Skeletal muscle tissue (tissue), 4 donors: ENCODE measurements around the gene HAND1. TPM values are rescaled to one million over a fixed set of nuclear protein-coding genes. Genes with fewer than 3 reads are reported as not detected.

Source experiments
- H3K27ac ChIP-seq: one replicate; pipeline ENCODE4 v1.7.0; 2013; ENCODE audit warnings: mild to moderate bottlenecking, low read depth, low read length, inconsistent platforms
- H3K27me3 ChIP-seq, 3 donors: one replicate each; pipeline ENCODE4 v1.7.0; 2013; ENCODE audit warnings: low read length in 3 of 3; ENCODE audit not compliant: control insufficient read depth in 3 of 3, insufficient read depth in 3 of 3
- H3K36me3 ChIP-seq, 3 donors: one replicate each; pipeline ENCODE4 v1.7.0; 2013; ENCODE audit warnings: low read length in 3 of 3; ENCODE audit not compliant: control insufficient read depth in 3 of 3, insufficient read depth in 3 of 3
- H3K4me1 ChIP-seq, 3 donors: one replicate each; pipeline ENCODE4 v1.7.0; 2013; ENCODE audit warnings: low read length in 3 of 3, mild to moderate bottlenecking in 3 of 3; ENCODE audit not compliant: control insufficient read depth in 3 of 3, insufficient read depth in 3 of 3
- H3K4me3 ChIP-seq, 3 donors: one replicate each; pipeline ENCODE4 v1.7.0; 2013; ENCODE audit warnings: low read length in 3 of 3
- H3K9ac ChIP-seq, 3 donors: one replicate each; pipeline ENCODE4 v1.7.0; 2013; ENCODE audit warnings: low read length in 3 of 3, mild to moderate bottlenecking in 3 of 3, moderate library complexity in 2 of 3, low read depth in 1 of 3
- H3K9me3 ChIP-seq, 3 donors: one replicate each; pipeline ENCODE4 v1.7.0; 2013; ENCODE audit warnings: low read length in 3 of 3; ENCODE audit not compliant: control insufficient read depth in 3 of 3
- total RNA-seq: library from RNA; depleted of rRNA; stranded (reverse); fragments of >200 nt; gene quantifications from one replicate; pipeline ENCODE4 v1.2.3, GENCODE V29; 2014
- donor health status: Osteomylitis.

The HAND1 gene
- total RNA-seq: not detected

DNA sequence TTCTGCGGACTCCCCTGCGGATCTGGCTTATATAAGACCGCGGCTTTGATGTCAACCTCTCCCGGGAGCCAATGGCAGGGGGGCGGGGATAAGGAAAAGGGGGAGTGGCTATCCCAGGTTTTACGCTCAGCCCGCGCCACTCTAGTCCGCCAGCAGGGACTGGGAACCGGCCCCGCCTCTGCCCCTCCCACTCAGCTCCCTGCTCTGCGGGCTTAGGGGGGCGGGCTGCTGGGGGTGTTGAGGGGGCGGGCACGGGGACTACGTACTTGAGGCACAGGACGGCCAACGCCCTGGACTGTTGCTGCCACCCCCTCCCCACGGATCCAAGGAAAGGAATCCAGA is at the start of gene HAND1:
HAND1 (minus strand) TSS at position 4 of the 342 bp plus-strand sequence. CDS start 219 bp downstream, outside the sequence.
- H3K27ac ChIP-seq: no peak within 1 kb of the TSS

DNA sequence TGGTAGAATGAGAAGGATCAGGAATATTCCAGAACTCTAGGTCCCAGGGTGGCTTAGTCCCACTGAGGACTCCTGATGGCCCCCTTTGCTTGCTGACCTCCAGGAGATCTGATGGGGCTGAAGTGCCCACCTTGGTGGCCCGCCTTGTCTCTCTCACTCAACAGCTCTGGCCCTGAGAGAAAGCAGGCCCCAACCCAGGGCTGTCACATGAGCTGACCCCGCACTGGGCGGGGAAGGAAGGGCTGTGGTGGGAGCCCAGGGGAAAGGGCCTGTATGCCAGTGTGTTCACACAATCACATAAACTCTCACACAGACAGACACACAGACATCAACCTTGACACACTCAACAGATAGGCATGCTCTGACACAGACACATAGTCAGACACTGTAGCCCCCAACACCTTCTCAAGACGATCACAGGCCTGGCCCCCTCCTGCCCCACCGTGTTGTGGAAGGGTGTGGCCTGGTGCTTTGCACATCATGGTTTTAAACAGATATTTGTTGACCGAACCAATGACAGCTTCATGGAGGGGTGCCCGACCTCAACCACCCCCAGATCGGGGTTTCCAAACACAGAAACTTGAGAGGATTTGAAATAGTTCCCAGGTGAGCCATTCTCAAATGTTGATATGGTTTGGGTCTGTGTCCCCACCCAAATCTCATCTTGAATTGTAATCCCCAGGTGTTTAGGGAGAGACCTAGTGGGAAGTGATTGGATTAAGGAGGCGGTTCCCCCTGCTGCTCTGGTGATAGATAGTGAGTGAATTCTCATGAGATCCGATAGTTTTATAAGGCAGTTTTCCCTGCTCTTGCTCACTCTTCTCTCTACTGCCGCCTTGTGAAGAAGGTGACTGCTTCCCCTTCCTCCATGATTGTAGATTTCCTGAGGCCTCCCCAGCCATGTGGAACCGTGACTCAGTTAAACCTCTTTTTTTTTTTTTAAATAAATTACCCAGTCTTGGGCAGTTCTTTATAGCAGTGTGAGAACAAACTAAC is 48.5 kb upstream of the HAND1 start:
- Histone ChIP-seq H3K9ac (no peak overlapping the region), H3K4me1 (peaks cover 10 to 16% (median 13%) of the 10 kb centered on the region in 3 donors), H3K27ac (no peak overlapping the region), H3K4me3 (no peak overlapping the region), H3K9me3 (no peaks in the 10 kb centered on the region), H3K36me3 (no peaks in the 10 kb centered on the region), H3K27me3 (peaks cover 0 to 4% (median 4%) of the 10 kb centered on the region in 3 donors)

More for the DNA sequence above, at the start of gene HAND1:
- Histone ChIP-seq H3K4me3 (peak within 1 kb of the TSS; percentile 46 to 61 (median 60)), H3K4me1 (peaks cover 37 to 62% (median 53%) of the 10 kb centered on the region in 3 donors), H3K9ac (peak within 1 kb of the TSS in 1 of 3 donors; percentile 40), H3K36me3 (no peaks in the 10 kb centered on the region), H3K9me3 (no peaks in the 10 kb centered on the region), H3K27me3 (peaks cover 98 to 99% (median 98%) of the 10 kb centered on the region in 3 donors)

GRCh38 chr5:154524859-154525258 is 46.8 kb upstream of the HAND1 start:
- Histone ChIP-seq H3K27ac (no peak overlapping the region), H3K4me3 (no peak overlapping the region), H3K4me1 (peaks cover 10 to 16% (median 13%) of the 10 kb centered on the region in 3 donors), H3K36me3 (no peaks in the 10 kb centered on the region), H3K9me3 (no peaks in the 10 kb centered on the region), H3K9ac (no peak overlapping the region), H3K27me3 (peaks cover 8 to 12% (median 10%) of the 10 kb centered on the region in 3 donors)

GRCh38 chr5:154524181-154524580 is 46.2 kb upstream of the HAND1 start:
- no peak overlapping the region for H3K9ac ChIP-seq
- peak overlapping the region; percentile 19 for H3K27ac ChIP-seq
- no peaks in the 10 kb centered on the region for H3K36me3 ChIP-seq
- no peaks in the 10 kb centered on the region for H3K9me3 ChIP-seq
- H3K27me3 ChIP-seq: peaks cover 12 to 16% (median 13%) of the 10 kb centered on the region in 3 donors
- peaks cover 10 to 16% (median 13%) of the 10 kb centered on the region in 3 donors for H3K4me1 ChIP-seq
- no peak overlapping the region for H3K4me3 ChIP-seq

DNA sequence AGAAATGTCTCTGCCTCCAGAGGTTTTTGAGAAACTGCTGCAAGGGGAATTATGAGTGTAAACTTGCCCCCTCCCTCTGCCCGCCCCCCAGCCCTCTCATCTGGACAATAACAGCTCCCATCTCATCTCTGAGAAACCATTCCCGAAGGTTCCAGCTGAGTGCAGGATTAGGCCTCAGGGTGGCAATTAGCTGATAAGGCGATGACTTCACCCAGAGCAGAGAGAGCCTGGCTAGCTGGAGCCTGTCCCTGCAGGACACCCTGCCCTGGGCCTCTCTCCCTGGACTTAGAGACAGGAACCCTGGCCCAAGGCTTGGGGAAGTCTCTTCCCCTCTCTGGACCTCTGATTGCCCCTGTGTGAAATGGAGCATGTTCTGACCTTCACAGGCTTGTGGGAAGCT is 45.7 kb upstream of the HAND1 start:
- H3K9me3 ChIP-seq: no peaks in the 10 kb centered on the region
- no peak overlapping the region for H3K9ac ChIP-seq
- H3K4me3 ChIP-seq: no peak overlapping the region
- H3K4me1 ChIP-seq: peaks cover 10 to 16% (median 13%) of the 10 kb centered on the region in 3 donors
- no peaks in the 10 kb centered on the region for H3K36me3 ChIP-seq
- peak overlapping the region; percentile 19 for H3K27ac ChIP-seq
- peaks cover 12 to 17% (median 15%) of the 10 kb centered on the region in 3 donors for H3K27me3 ChIP-seq

- Histone ChIP-seq H3K9ac (no peak overlapping the region), H3K9me3 (no peaks in the 10 kb centered on the region), H3K4me3 (no peak overlapping the region), H3K36me3 (no peaks in the 10 kb centered on the region), H3K27ac (peak overlapping the region; percentile 19), H3K4me1 (peaks cover 10 to 16% (median 13%) of the 10 kb centered on the region in 3 donors), H3K27me3 (peaks cover 12 to 17% (median 17%) of the 10 kb centered on the region in 3 donors)
Measured at GRCh38 chr5:154523104-154523503, 45.1 kb upstream of the HAND1 start.

DNA sequence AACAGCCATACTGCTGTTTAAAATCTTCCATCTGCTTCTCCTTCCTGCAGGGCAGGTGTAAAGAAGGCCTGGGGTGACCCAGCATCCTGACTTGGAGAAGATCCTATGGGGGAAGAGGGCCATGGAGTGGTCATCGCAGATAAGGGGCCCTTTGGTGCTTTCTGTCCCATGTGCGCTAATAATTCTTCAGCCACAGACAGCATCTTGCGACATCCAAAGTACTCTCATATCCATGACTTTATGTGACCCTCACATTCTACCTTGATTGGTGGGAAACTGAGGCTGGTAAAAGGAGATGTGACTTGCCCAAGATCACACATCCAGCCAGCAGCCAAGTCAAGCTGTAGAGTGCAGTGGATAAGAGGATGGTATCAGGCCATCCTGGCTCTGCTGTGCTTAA is 44.3 kb upstream of the HAND1 start:
- Histone ChIP-seq H3K4me3 (no peak overlapping the region), H3K36me3 (no peaks in the 10 kb centered on the region), H3K27ac (no peak overlapping the region), H3K4me1 (peaks cover 10 to 16% (median 13%) of the 10 kb centered on the region in 3 donors), H3K9me3 (no peaks in the 10 kb centered on the region), H3K9ac (no peak overlapping the region), H3K27me3 (peaks cover 13 to 23% (median 22%) of the 10 kb centered on the region in 3 donors)

GRCh38 chr5:154521756-154522155 is 43.7 kb upstream of the HAND1 start:
- no peak overlapping the region for H3K9ac ChIP-seq
- H3K4me3 ChIP-seq: no peak overlapping the region
- H3K27ac ChIP-seq: no peak overlapping the region
- peaks cover 10 to 16% (median 13%) of the 10 kb centered on the region in 3 donors for H3K4me1 ChIP-seq
- peaks cover 13 to 23% (median 22%) of the 10 kb centered on the region in 3 donors for H3K27me3 ChIP-seq
- H3K36me3 ChIP-seq: no peaks in the 10 kb centered on the region
- H3K9me3 ChIP-seq: no peaks in the 10 kb centered on the region

DNA sequence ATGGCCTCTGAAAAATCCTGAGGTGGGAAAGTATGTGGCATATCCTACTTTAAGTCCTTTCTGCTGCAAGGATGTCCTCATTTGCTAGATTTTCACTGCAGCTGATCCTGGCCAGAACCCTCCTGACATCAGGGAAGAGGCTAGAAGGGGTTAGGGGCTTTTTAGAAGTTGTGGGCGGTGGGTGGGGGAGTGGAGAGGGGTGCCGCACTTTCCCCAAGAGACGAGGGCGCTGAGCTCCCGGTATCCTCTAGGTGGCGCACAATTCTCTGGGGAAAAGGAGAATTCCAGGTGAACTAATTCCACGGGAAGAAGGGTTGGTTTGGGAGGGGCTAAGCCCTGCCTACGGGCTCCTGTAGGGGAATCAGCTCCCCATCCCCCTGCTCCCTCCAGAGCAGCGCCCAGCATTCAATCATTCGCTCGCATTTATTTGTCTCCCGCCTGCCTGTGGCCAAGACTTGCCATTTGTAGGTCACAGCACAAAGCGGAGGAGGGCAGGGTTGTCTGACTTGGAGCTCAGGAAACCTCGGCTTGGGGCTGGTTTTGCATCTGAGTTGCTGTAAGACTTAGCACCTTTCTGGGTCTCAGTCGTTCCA is 42.9 kb upstream of the HAND1 start:
- Histone ChIP-seq H3K9me3 (no peaks in the 10 kb centered on the region), H3K4me3 (no peak overlapping the region), H3K27ac (no peak overlapping the region), H3K9ac (no peak overlapping the region), H3K27me3 (peaks cover 13 to 23% (median 22%) of the 10 kb centered on the region in 3 donors), H3K4me1 (peaks cover 10 to 16% (median 13%) of the 10 kb centered on the region in 3 donors), H3K36me3 (no peaks in the 10 kb centered on the region)
